AG10803 (cell line): ENCODE data around the gene STK32A.

Source experiments
- DNase-seq: peaks from one replicate; pipeline ENCODE4 v3.0.0; 2010; ENCODE audit warnings: low read depth
- H3K4me3 ChIP-seq: 2 replicates; pipeline ENCODE4 v1.5.1; 2011; ENCODE audit warnings: mild to moderate bottlenecking, low read length, control low read depth
- CTCF ChIP-seq: conservative IDR thresholded peaks from 2 replicates; pipeline ENCODE4 v1.5.1; 2011; ENCODE audit warnings: mild to moderate bottlenecking, low read length, control low read depth, inconsistent platforms

Gene STK32A

DNA sequence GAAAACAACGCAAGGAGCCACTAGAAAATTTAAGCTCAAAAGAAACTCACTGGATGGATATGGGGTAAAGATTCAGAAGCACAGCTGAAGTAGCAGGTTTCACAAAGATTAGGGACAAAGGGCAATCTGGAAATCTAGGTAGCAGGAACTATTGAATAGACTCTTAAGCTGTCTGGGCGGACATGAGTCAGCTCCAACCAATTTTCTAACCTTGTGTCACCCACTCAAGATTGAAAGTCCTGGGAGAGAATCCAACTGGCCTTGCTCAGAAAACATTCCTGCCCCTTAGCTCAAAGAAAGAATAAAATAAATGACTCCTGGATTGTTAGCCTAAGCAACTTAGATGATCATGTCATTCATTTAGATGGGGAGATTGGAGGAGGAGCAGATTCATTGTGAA, 69.2 kb downstream of the STK32A start:
- TF ChIP-seq CTCF, result no peak
- peak; percentile 78 for DNase-seq
- H3K4me3 ChIP-seq, result no peak overlapping the region

DNA sequence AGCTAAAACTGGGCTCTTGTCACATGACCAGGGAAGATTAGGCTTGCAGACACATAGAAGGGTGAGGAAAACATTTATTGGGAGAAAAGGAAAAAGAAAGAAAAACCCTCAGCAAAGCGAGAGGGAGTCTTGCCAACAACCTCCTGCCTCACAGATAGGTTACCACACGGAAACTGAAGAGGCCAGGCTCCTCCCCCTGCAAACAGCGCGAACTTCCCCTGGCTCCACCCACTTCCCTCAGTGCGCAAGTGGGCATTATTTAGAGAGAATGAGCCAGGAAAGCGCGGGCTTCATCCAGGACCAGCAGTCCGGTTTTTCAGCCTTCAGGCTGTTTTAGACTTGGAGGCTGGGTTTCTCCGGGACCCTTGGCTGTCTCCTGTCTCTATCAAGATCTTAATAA, 70.3 kb downstream of the STK32A start:
- no peak for TF ChIP-seq CTCF
- no peak for DNase-seq
- H3K4me3 ChIP-seq, result no peak overlapping the region

- no peak overlapping the region for H3K4me3 ChIP-seq
- DNase-seq, result no peak
- TF ChIP-seq CTCF, result no peak
These were observed 71.5 kb downstream of the STK32A start for GRCh38 chr5:147306351-147306750.

- no peak for DNase-seq
- TF ChIP-seq CTCF, result no peak
- H3K4me3 ChIP-seq, result no peak overlapping the region
These were observed 72.3 kb downstream of the STK32A start for GRCh38 chr5:147307170-147307569.

GRCh38 chr5:147309621-147310020, 74.8 kb downstream of the STK32A start:
- H3K4me3 ChIP-seq, result no peak overlapping the region
- no peak for TF ChIP-seq CTCF
- no peak for DNase-seq

GRCh38 chr5:147310059-147310704, 75.4 kb downstream of the STK32A start:
- no peak overlapping the region for H3K4me3 ChIP-seq
- DNase-seq, result peak; percentile 55
- TF ChIP-seq CTCF, result no peak

GRCh38 chr5:147317978-147318684, 83.3 kb downstream of the STK32A start:
- TF ChIP-seq CTCF, result no peak
- no peak for DNase-seq
- no peak overlapping the region for H3K4me3 ChIP-seq
